HG03565 (cell line): Measurements from ENCODE around the gene ASXL2.
"Not testable (repeated sequence)": the region's sequence is repeated elsewhere in the genome, so short reads cannot be mapped to it uniquely, and the experiment has no call there.

Source experiments
- ATAC-seq: cut with Tn5 transposase; IDR thresholded peaks from one replicate; pipeline ENCODE4 v1.9.1; 2021; ENCODE audit warnings: mild to moderate bottlenecking, moderate library complexity; ENCODE audit not compliant: unreplicated experiment

The ASXL2 gene

GRCh38 chr2:25838152-25838756 is 40.0 kb downstream of the ASXL2 start:
- no peak for ATAC-seq

- no peak for ATAC-seq
These were observed 42.4 kb downstream of the ASXL2 start for GRCh38 chr2:25835906-25836305.

GRCh38 chr2:25833566-25833965 is 44.7 kb downstream of the ASXL2 start:
- no peak for ATAC-seq

- ATAC-seq: no peak
These were observed 45.4 kb downstream of the ASXL2 start for GRCh38 chr2:25832897-25833296.

- no peak for ATAC-seq
These were observed 46.4 kb downstream of the ASXL2 start for GRCh38 chr2:25831746-25832449.

GRCh38 chr2:25829828-25830227 is 48.5 kb downstream of the ASXL2 start:
- no peak for ATAC-seq

- no peak for ATAC-seq
These were observed 48.9 kb downstream of the ASXL2 start for GRCh38 chr2:25829377-25829704.

- ATAC-seq: not testable (repeated sequence)
These were observed 49.5 kb downstream of the ASXL2 start for GRCh38 chr2:25828532-25829376.

GRCh38 chr2:25825238-25825637 is 53.0 kb downstream of the ASXL2 start:
- no peak for ATAC-seq

- no peak for ATAC-seq
These were observed 53.6 kb downstream of the ASXL2 start for GRCh38 chr2:25824718-25825117.

- no peak for ATAC-seq
These were observed 54.1 kb downstream of the ASXL2 start for GRCh38 chr2:25824216-25824615.

- ATAC-seq: no peak
These were observed 55.8 kb downstream of the ASXL2 start for GRCh38 chr2:25822190-25823117.

- no peak for ATAC-seq
These were observed 56.8 kb downstream of the ASXL2 start for GRCh38 chr2:25821225-25822056.

- no peak for ATAC-seq
These were observed 58.7 kb downstream of the ASXL2 start for GRCh38 chr2:25819597-25820039.

GRCh38 chr2:25817630-25818029 is 60.7 kb downstream of the ASXL2 start:
- ATAC-seq: peak; percentile 73

- ATAC-seq: no peak
These were observed 61.3 kb downstream of the ASXL2 start for GRCh38 chr2:25817006-25817405.

- no peak for ATAC-seq
These were observed 62.0 kb downstream of the ASXL2 start for GRCh38 chr2:25816249-25816648.

- ATAC-seq: no peak
These were observed 63.6 kb downstream of the ASXL2 start for GRCh38 chr2:25814681-25815080.

GRCh38 chr2:25810428-25810827 is 67.9 kb downstream of the ASXL2 start:
- no peak for ATAC-seq

- no peak for ATAC-seq
These were observed 68.6 kb downstream of the ASXL2 start for GRCh38 chr2:25809646-25810045.
